MG63 (cell line): ENCODE measurements around the gene CCL8. TPM values are rescaled to one million over a fixed set of nuclear protein-coding genes. Genes with fewer than 3 reads are reported as not detected.

Experiments used
- DNase-seq: peaks from one replicate; pipeline ENCODE4 v3.0.0-alpha.2; 2020
- H3K27me3 ChIP-seq: fragments of 250-450 bp; sonication (Bioruptor Pico); 2 replicates; pipeline ENCODE4 v1.5.1; 2020; ENCODE audit warnings: mild to moderate bottlenecking, moderate library complexity
- H3K36me3 ChIP-seq: fragments of 250-450 bp; sonication (Bioruptor Pico); 2 replicates; pipeline ENCODE4 v1.5.1; 2020; ENCODE audit warnings: mild to moderate bottlenecking, moderate library complexity
- H3K4me3 ChIP-seq: fragments of 250-450 bp; sonication (Bioruptor Pico); 2 replicates; pipeline ENCODE4 v1.5.1; 2020; ENCODE audit warnings: mild to moderate bottlenecking, moderate library complexity
- H3K9me3 ChIP-seq: fragments of 250-450 bp; sonication (Bioruptor Pico); 2 replicates; pipeline ENCODE4 v1.5.1; 2020; ENCODE audit warnings: mild to moderate bottlenecking, moderate library complexity
- total RNA-seq: library from RNA; depleted of rRNA; stranded (reverse); fragments of >200 nt; shearing (Covaris generic); gene quantifications from 2 replicates; pipeline ENCODE4 v1.2.3, GENCODE V29; 2014; ENCODE audit warnings: low replicate concordance; rRNA removed

CCL8 gene
- not detected in 2 replicates for total RNA-seq

DNA sequence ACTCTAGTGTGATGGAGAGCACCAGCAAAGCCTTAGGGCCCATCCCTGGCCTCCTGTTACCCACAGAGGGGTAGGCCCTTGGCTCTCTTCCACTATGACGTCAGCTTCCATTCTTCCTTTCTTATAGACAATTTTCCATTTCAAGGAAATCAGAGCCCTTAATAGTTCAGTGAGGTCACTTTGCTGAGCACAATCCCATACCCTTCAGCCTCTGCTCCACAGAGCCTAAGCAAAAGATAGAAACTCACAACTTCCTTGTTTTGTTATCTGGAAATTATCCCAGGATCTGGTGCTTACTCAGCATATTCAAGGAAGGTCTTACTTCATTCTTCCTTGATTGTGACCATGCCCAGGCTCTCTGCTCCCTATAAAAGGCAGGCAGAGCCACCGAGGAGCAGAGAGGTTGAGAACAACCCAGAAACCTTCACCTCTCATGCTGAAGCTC is at the start of gene CCL8:
CCL8 (plus strand) TSS at position 397 of the 445 bp plus-strand sequence. CDS start 67 bp downstream, outside the sequence.
- no peaks in the 10 kb centered on the region for H3K36me3 ChIP-seq
- H3K27me3 ChIP-seq, result 0 out of 2 replicates have a peak, but pooled peaks cover 2% of the 10 kb centered on the region
- 0 out of 2 replicates have a peak, but pooled peaks cover 3% of the 10 kb centered on the region for H3K9me3 ChIP-seq
- DNase-seq, result no peak
- no peak within 1 kb of the TSS for H3K4me3 ChIP-seq

DNA sequence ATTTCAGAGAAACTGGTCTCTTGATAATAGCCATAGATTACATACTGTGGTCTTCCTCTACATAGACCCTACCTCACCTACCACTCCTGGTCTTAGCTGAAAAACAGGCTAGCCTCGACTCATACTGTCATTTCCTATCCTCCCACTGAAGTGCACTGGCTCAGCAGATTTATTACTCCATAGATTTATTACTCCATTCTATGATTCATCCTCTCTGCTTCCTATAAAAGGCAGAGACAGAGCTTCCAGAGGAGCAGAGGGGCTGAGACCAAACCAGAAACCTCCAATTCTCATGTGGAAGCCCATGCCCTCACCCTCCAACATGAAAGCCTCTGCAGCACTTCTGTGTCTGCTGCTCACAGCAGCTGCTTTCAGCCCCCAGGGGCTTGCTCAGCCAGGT is 49.3 kb upstream of the CCL8 start, which contains the start of gene CCL7:
CCL7 (plus strand) TSS at position 253 of the 400 bp plus-strand sequence; CDS start at position 323, 70 bp downstream.
- DNase-seq, result no peak
- Histone ChIP-seq H3K36me3 (no peaks in the 10 kb centered on the region), H3K9me3 (peaks cover 2% of the 10 kb centered on the region; the same call in 1 of the 2 replicates), H3K27me3 (no peaks in the 10 kb centered on the region), H3K4me3 (no peak within 1 kb of the TSS)

GRCh38 chr17:34275881-34276280 is 43.4 kb upstream of the CCL8 start:
- Histone ChIP-seq H3K27me3 (no peaks in the 10 kb centered on the region), H3K4me3 (no peak overlapping the region), H3K36me3 (no peaks in the 10 kb centered on the region), H3K9me3 (no peaks in the 10 kb centered on the region)
- DNase-seq, result peak; percentile 46

DNA sequence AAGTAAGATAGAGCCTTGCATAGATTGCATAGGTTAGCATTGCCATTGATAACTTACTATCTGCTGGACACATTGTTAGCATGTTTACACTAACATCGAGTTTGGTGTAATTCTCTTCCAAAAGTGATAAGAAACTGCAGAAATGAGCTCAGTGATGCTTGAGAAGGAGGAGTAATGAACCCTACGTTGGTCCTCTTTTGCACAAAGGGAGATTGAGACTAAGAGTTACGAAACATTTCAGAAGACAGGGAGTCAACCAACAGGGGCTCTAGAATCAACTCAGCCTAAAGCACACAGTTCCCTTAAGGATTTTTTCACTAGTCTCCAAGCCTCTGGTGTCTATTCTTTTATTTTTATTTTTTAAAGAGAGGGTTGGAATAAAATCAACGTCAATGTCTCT is 42.4 kb upstream of the CCL8 start:
- Histone ChIP-seq H3K4me3 (no peak overlapping the region), H3K27me3 (no peaks in the 10 kb centered on the region; the same call in 1 of the 2 replicates), H3K9me3 (no peaks in the 10 kb centered on the region), H3K36me3 (no peaks in the 10 kb centered on the region)
- DNase-seq, result no peak

DNA sequence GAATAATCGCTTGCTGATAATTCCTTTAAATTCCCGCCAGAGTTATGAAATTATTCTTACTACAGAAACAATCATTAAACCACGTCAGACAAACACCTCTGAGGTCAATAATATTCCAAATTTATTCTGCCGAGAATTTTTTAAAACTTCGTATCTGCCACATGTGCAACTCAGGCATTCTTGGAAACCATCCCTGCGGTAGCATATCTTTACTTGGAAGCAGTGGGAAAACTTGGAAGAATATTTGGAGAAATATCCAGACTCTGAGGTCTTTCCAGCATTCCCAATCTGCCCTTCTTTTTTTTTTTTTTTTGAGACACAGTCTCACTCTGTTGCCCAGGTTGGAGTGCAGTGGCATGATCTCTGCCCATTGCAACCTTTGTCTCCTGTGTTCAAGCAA is 35.7 kb upstream of the CCL8 start:
- Histone ChIP-seq H3K27me3 (no peaks in the 10 kb centered on the region; the same call in 1 of the 2 replicates), H3K36me3 (no peaks in the 10 kb centered on the region), H3K4me3 (no peak overlapping the region), H3K9me3 (no peaks in the 10 kb centered on the region)
- no peak for DNase-seq

DNA sequence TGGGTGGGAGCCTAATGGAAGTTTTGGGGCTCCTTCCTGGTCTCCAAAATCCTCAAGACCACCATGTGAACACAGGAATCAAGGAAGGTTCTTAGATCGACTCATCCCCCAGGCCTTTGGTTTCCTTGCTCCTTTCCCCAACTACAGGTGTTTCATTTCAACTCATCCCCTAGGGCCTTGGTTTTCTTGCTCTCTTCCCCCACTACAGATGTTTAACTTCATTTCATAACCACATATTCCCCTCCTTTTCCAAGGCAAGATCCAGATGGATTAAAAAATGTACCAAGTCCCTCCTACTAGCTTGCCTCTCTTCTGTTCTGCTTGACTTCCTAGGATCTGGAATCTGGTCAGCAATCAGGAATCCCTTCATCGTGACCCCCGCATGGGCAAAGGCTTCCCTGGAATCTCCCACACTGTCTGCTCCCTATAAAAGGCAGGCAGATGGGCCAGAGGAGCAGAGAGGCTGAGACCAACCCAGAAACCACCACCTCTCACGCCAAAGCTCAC is 33.9 kb upstream of the CCL8 start, which contains the start of gene CCL11:
CCL11 (plus strand) TSS at position 457 of the 507 bp plus-strand sequence. CDS start 67 bp downstream, outside the sequence.
- no peaks in the 10 kb centered on the region; the same call in 1 of the 2 replicates for H3K27me3 ChIP-seq
- H3K36me3 ChIP-seq, result no peaks in the 10 kb centered on the region
- no peaks in the 10 kb centered on the region for H3K9me3 ChIP-seq
- no peak within 1 kb of the TSS for H3K4me3 ChIP-seq
- no peak for DNase-seq

- Histone ChIP-seq H3K27me3 (no peaks in the 10 kb centered on the region), H3K9me3 (no peaks in the 10 kb centered on the region), H3K36me3 (no peaks in the 10 kb centered on the region), H3K4me3 (no peak overlapping the region)
- no peak for DNase-seq
These were observed 31.4 kb upstream of the CCL8 start for GRCh38 chr17:34287875-34288274.

GRCh38 chr17:34290586-34290985 is 28.6 kb upstream of the CCL8 start:
- H3K36me3 ChIP-seq, result no peaks in the 10 kb centered on the region
- no peaks in the 10 kb centered on the region for H3K9me3 ChIP-seq
- H3K4me3 ChIP-seq, result no peak overlapping the region
- no peaks in the 10 kb centered on the region for H3K27me3 ChIP-seq
- no peak for DNase-seq

- DNase-seq, result no peak
- H3K9me3 ChIP-seq, result no peaks in the 10 kb centered on the region
These were observed 27.4 kb upstream of the CCL8 start for GRCh38 chr17:34291721-34292348.

GRCh38 chr17:34299027-34299426 is 20.2 kb upstream of the CCL8 start:
- H3K27me3 ChIP-seq, result no peaks in the 10 kb centered on the region
- H3K9me3 ChIP-seq, result no peaks in the 10 kb centered on the region
- H3K4me3 ChIP-seq, result no peak overlapping the region
- no peak for DNase-seq
- no peaks in the 10 kb centered on the region for H3K36me3 ChIP-seq

More at GRCh38 chr17:34291721-34292348, 27.4 kb upstream of the CCL8 start:
- H3K4me3 ChIP-seq, result no peak overlapping the region
- H3K27me3 ChIP-seq, result no peaks in the 10 kb centered on the region
- no peaks in the 10 kb centered on the region for H3K36me3 ChIP-seq

GRCh38 chr17:34299956-34300577 is 19.2 kb upstream of the CCL8 start:
- Histone ChIP-seq H3K9me3 (no peaks in the 10 kb centered on the region), H3K4me3 (no peak overlapping the region), H3K36me3 (no peaks in the 10 kb centered on the region), H3K27me3 (no peaks in the 10 kb centered on the region)
- peak; percentile 23 for DNase-seq

DNA sequence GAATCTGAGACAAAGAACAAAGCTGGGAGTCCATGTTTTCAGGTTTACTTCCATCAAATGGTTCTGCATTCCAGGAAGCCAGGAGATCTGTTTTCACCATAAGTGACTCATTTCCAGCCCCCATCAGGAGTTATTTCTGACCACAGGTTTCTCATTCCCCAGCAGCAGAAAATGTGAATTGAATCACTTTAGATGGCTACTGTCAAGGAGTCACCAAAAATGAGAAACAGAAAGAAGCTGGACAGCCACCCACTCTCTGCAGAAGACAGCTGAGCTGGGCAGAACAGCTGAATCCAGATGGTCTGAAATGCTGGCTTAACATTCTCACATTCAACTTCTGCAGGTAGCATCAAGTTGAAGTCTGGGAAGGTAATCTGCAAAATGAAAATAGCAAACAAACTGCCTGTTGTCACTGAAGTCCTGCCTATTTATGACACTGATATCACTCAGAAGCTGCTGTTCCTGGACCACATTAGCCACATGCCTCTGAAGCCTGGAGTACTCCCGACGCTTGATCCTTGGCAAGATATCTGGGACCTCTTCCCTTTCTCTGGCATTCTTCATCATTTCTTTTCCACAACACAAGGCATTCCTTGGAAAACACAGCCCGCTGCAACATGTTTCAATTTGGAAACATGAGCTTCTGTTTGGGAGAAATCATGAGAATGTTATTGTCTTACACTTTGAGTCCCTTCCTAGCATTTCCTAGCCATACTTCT is 18.4 kb upstream of the CCL8 start:
- Histone ChIP-seq H3K9me3 (no peaks in the 10 kb centered on the region), H3K27me3 (no peaks in the 10 kb centered on the region), H3K4me3 (no peak overlapping the region), H3K36me3 (no peaks in the 10 kb centered on the region)
- DNase-seq, result peak; percentile 13

DNA sequence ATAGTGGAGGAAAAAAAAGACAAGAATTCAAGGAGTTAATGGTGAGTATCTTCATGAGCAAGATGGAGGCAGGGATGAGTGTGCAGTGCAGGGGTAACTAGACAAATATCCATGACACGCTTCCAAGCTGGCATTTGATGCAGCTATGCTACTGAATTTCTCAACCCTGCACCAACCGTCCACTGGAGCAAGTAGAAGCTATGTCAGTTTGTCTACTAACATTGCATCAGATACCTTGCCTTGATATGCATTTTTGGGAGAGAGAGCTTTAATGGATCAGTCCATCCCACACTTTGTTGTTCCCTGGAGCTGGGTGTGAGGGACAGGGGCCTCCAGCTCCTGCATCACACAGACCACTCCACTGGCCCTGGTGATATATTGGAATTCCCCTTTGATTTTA is 17.2 kb upstream of the CCL8 start:
- no peaks in the 10 kb centered on the region for H3K27me3 ChIP-seq
- H3K4me3 ChIP-seq, result no peak overlapping the region
- H3K36me3 ChIP-seq, result no peaks in the 10 kb centered on the region
- no peak for DNase-seq
- no peaks in the 10 kb centered on the region for H3K9me3 ChIP-seq

- H3K9me3 ChIP-seq, result no peaks in the 10 kb centered on the region
- H3K36me3 ChIP-seq, result no peaks in the 10 kb centered on the region
- no peak for DNase-seq
- H3K27me3 ChIP-seq, result no peaks in the 10 kb centered on the region
- no peak overlapping the region for H3K4me3 ChIP-seq
These were observed 16.6 kb upstream of the CCL8 start for GRCh38 chr17:34302636-34303035.

GRCh38 chr17:34303606-34304005 is 15.6 kb upstream of the CCL8 start:
- Histone ChIP-seq H3K36me3 (no peaks in the 10 kb centered on the region), H3K4me3 (no peak overlapping the region), H3K27me3 (no peaks in the 10 kb centered on the region), H3K9me3 (no peaks in the 10 kb centered on the region)
- no peak for DNase-seq

DNA sequence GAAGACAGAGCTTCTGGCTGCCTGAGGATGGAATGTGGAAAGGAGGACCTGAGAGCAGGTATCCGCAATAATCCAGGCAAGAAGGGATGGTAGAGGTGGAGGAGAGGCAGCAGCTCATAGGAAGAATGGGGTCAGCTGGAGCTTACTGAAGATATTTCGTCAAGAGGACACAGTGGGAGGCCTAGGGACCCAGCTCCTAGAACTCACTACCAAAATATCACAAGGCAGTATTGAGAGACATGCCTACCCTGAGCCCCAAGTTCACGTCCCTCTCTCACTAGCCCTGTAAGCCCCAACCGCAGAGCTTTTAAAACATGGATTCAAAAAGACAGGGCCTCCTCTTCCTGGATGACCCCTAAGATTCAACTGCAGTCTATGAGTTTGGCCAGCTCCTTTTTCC is 14.2 kb upstream of the CCL8 start:
- no peak for DNase-seq
- Histone ChIP-seq H3K27me3 (no peaks in the 10 kb centered on the region), H3K9me3 (no peaks in the 10 kb centered on the region), H3K36me3 (no peaks in the 10 kb centered on the region), H3K4me3 (no peak overlapping the region)

DNA sequence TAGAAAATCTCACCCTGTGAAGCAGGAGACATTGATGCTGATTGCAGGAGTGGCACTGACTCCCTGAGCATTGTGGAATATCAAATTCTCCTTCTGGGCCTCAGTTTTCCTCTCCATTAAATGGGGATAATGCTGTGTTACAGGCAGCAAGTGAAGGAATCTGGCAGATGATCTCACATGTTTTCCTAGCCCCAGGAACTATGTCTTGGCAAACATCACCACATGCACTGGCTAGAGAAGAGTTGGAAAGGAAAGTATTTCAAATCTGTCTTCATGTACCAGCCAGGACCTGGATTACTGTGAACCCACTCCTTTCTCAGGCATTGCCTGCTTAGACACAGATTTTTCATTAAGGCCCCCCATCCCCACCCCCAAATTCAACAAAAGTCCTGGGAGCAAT is 13.6 kb upstream of the CCL8 start:
- Histone ChIP-seq H3K4me3 (no peak overlapping the region), H3K27me3 (no peaks in the 10 kb centered on the region), H3K9me3 (no peaks in the 10 kb centered on the region), H3K36me3 (no peaks in the 10 kb centered on the region)
- DNase-seq, result no peak
